Measurements from ENCODE around the gene TAOK1.

TAOK1 gene

GRCh38 chr17:29583324-29584248, 193.4 kb downstream of the TAOK1 start:
- no peak for TF ChIP-seq CTCF (IDR thresholded peaks at IDR 0.05; ENCODE audit: low read length, missing control alignments)
- H3K4me3 ChIP-seq (replicated peaks; ENCODE audit: low read depth, low read length): no peak overlapping the region
- DNase-seq (ENCODE audit: low read depth): no peak

GRCh38 chr17:29584452-29585079, 194.4 kb downstream of the TAOK1 start:
- no peak for TF ChIP-seq CTCF (IDR thresholded peaks at IDR 0.05; ENCODE audit: low read length, missing control alignments)
- no peak overlapping the region for H3K4me3 ChIP-seq (replicated peaks; ENCODE audit: low read depth, low read length)
- no peak for DNase-seq (ENCODE audit: low read depth)

- H3K4me3 ChIP-seq (replicated peaks; ENCODE audit: low read depth, low read length): no peak overlapping the region
- DNase-seq (ENCODE audit: low read depth): peak; percentile 36
Observed at GRCh38 chr17:29585080-29585751, 195.1 kb downstream of the TAOK1 start.

GRCh38 chr17:29586676-29587469, 196.7 kb downstream of the TAOK1 start:
- H3K4me3 ChIP-seq (replicated peaks; ENCODE audit: low read depth, low read length): no peak overlapping the region
- DNase-seq (ENCODE audit: low read depth): no peak
- no peak for TF ChIP-seq CTCF (IDR thresholded peaks at IDR 0.05; ENCODE audit: low read length, missing control alignments)

More at GRCh38 chr17:29585080-29585751, 195.1 kb downstream of the TAOK1 start:
- peak; percentile 35 for TF ChIP-seq CTCF (IDR thresholded peaks at IDR 0.05; ENCODE audit: low read length, missing control alignments)

- peak overlapping the region; percentile 75 for H3K4me3 ChIP-seq (replicated peaks; ENCODE audit: low read depth, low read length)
- TF ChIP-seq CTCF (IDR thresholded peaks at IDR 0.05; ENCODE audit: low read length, missing control alignments): no peak
- no peak for DNase-seq (ENCODE audit: low read depth)
Observed at GRCh38 chr17:29587591-29587990, 197.4 kb downstream of the TAOK1 start.

GRCh38 chr17:29588017-29588561, 197.9 kb downstream of the TAOK1 start:
- no peak for TF ChIP-seq CTCF (IDR thresholded peaks at IDR 0.05; ENCODE audit: low read length, missing control alignments)
- DNase-seq (ENCODE audit: low read depth): no peak
- H3K4me3 ChIP-seq (replicated peaks; ENCODE audit: low read depth, low read length): peak overlapping the region; percentile 75

Data from fibroblast of pulmonary artery (primary cell).